Stimulated activated CD4-positive, alpha-beta T cell treated with anti-CD3 and anti-CD28 coated beads, Interleukin-12 subunit alpha, Interleukin-12 subunit beta, amount 100 ng/mL, for 4 hours (primary cell): ENCODE results near the gene RPH3AL.
"Not testable (repeated sequence)": the region's sequence is repeated elsewhere in the genome, so short reads cannot be mapped to it uniquely, and the experiment has no call there.

Experiments
- DNase-seq: peaks from one replicate; pipeline ENCODE4 v3.0.0-alpha.2; 2020

The RPH3AL gene

DNA sequence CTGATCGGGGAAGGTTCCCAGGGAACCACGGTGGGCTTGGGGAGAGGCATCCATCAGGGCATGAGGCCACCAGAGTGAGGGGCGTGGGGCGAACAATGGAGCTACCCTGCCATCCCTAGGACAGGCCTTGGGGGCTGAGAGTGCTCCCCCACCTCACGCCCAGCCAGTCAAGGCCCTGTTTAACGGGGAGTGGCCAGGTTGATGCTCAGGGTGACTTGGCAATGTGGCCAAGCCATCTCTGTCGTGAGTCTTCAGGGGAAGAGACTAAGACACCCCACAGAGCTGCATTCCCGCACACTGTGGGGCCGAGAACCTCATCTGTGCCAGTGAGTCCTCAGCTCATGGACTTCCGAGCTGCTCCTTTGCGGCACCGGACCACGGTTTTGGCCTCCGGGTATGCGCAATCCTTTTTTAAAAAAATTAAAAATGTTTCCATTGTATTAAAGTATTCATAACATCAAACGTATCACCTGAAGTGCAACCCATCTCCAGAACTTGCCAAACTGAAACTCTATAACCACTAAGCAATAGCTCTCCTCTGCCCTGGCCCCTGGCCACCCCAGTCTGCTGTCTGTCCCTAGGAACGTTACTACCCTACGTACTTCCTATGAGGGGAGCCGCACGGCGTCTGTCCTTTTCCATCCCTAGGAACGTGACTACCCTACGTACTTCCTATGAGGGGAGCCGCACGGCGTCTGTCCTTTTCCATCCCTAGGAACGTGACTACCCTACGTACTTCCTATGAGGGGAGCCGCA lies 99.3 kb downstream of the RPH3AL start:
- no peak for DNase-seq

DNA sequence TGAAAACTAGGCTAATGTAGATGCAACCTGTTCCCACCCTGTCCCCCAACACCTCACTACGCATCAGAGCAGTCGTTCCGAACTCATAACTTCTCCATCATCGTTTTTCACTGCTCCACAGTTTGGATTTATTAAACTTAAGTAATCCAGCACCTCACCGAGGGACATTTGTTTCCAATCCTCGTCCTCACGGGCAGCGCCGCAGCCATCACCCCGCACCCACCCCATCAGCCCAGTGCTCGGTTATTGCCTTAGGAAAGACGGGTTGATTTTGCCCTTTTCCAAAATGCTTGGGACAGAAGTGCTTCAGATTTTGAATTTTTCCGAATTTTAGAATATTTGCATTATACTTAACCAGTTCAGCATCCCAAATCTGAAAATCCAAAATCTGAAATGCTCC lies 100.2 kb downstream of the RPH3AL start:
- DNase-seq: no peak

DNA sequence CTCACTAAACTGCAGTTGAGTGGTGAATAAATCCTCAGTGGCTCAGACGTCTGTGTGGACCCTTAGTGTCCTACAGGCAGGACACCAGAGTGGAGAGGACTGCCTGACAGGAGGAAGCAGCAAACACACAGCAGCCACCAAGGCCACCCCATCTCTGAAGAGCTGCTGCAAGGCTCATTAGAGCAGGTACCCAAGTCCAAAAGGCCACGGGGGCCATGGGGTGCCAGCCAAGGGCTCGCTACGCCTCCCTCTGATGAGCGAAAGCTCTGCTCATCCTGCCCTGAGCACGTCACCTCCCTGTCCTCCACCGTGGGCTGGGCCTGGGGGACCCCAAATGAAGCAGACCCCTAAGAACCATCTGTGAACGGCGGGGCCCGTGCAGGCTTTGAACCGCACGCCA lies 101.1 kb downstream of the RPH3AL start:
- DNase-seq: no peak

DNA sequence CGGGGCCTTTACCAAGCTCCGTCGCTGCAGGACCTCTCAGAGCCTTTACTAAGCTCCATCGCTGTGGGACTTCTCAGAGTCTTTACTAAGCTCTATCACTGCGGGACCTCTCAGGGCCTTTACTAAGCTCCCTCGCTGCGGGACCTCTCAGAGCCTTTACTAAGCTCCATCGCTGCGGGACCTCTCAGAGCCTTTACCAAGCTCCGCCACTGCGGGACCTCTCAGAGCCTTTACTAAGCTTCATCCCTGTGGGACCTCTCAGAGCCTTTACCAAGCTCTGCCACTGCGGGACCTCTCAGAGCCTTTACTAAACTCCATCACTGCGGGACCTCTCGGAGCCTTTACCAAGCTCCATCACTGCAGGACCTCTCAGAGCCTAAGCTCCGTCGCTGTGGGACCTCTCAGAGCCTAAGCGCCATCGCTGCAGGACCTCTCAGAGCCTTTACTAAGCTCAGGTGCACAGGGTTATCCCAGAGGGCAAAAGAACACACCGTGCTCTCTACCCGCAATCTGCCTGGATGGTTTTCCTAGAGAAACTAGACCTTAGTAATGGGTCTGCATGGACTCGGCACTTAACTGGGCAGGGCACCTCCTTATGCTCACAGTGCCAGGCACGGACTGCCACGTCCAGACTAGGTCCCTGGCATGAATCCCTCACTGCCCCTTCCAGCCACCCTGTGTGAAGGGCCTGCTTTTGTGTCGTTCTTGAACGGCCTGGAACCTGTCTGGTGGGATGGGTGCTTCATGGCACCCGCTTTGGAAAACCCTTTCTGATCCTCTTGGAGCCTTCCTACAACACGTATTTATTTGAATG lies 101.9 kb downstream of the RPH3AL start:
- no peak for DNase-seq

DNA sequence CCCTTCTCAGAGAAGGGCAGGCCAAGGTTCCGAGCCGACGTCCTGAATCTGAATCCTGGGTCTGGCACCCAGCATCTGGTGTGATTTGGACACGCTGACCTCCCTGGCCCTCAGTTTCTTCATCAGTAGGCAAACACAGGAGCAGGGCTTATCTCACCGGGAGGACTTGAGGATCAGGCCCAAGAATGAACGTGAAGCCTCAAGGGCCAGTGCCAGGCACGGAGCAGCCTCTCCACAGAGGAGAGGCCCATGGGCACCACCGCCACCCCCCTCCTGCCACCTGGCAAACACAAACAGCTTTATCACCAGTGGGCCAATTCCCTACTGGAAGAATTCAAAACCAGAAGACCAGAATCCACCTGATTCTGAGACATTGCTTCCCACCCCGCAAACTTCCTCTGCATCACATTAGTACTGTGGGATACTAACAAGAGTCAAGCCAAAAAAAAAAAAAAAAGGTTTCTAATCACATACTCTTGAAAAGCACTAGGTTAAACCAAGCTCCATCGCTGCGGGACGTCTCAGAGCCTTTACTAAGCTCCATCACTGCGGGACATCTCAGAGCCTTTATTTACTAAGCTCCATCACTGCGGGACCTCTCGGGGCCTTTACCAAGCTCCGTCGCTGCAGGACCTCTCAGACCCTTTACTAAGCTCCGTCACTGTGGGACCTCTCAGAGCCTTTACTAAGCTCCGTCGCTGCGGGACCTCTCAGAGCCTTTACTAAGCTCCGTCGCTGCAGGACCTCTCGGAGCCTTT lies 103.2 kb downstream of the RPH3AL start:
- DNase-seq: no peak

DNA sequence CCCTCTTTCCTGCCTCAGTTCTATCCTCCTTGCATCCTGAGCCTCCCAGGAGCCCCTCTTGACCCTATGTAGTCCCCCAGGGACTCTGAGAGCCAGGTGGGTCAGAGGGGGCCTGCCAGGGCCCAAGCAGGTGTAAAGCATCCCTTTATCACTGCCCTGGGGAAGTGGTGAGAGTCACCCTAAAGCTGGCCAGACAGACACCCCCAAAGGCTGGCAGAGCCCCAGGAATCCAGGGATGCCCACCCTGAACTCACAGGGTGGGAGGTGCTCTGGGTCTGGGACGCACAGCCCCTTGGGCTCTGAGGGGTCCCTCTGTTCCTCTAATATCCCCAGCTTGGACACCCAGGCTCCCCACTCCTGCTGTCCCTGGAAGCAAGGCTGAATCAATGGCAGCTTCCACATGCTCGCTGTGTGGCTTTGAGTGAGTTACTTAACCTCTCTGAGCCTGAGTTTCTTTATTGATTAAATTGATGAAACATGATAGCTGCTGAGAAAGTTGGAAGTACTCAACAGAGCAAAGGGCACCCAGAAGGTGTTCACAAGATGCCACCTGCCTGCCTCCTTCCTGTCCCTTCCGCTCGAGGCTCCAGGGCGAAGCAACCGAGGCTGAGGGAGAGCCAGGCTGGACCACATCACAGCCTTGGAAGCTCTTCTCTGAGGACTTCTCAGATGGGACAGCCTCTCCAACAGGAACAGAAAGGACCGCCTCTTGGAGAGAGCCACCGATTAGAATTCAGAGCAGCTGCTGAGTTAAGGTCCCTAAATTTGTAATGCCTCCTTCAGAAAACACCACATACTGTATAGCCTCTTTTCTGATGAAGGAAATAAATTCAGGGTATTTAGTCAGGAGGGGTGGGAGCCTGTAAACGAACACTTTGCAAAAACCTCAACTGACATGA lies 104.0 kb downstream of the RPH3AL start:
- DNase-seq: no peak

DNA sequence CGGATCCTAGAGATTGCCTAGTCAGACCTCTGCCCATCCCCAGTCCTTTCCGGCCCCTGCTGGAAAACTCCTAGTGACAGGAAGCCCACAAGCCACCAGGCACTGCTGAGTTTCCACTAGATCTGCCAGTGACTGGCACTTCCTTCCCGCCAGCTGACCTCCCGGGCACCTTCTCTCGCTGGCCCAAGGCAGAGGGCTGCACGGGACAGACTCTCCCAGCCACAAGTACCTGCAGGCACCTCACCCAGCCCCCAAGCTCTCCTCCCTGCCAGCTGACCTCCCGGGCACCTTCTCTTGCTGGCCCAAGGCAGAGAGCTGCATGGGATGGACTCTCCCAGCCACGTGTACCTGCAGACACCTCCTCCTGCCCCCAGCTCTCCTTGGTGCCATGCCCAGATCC lies 104.8 kb downstream of the RPH3AL start:
- DNase-seq: no peak

DNA sequence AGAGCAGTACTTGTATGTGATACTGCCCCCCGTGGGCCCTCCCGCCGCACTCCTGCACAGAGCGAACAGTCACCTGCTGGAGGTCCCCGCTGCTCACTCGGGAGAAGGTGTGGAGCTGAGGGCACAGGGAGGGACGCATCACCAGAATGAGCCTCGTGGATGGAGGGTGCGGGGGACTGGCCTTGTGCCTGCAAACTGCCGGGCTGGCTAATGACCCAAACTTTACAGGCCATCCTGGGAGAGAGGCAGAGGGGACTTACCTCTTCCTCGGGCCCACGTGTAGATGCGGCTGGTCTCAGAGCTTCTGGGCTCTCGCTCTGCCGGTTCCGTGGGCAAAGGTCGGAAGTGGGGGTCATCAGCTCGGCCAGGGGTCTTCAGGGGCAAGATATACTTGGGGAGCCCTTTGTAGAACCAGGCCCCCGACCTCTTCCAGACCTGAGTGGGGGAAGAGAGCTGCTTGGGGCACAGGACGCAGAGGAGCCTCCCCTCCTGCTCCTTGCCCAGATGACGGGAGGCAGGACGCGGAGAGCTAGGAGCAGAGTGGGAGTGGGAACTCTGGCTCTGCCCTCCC lies 105.7 kb downstream of the RPH3AL start:
- DNase-seq: no peak

DNA sequence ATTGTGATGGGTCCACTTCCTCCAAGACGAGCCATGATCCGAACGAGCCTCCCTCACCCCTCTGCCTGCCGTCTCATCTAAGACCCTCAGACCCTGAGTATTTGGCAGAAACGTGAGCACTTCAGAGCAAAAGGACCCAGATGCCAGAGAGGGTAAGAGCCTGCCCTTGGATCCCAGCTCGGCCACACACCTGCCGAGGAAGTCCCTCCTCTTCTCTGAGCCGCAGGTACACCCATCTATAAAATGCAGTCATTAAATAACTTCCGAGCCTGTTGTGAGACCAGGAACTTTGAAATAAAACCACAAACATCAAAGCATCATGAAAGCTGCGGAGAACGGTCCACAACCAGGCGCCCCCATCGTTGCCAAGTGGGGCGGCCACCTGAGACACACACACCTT lies 106.4 kb downstream of the RPH3AL start:
- no peak for DNase-seq

DNA sequence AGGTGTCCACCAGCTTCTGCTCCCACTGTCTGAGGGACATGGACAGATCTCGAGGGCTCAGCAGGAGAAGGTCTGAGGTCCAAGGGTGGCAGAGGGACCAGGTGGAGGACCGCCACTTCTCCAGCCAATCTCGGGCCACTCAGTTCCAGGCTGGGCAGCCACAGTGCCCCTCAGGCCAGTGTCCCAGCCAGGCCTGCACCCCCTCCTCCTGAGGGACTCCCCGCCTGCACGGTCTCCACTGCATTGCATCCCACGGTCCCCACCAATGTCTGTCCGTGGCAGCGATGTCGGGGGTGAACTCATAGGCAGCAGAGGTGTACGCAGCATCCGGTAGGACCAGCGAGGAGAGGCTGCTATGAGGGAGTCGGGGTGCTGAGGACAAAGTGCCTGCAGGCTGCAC lies 107.0 kb downstream of the RPH3AL start:
- no peak for DNase-seq

DNA sequence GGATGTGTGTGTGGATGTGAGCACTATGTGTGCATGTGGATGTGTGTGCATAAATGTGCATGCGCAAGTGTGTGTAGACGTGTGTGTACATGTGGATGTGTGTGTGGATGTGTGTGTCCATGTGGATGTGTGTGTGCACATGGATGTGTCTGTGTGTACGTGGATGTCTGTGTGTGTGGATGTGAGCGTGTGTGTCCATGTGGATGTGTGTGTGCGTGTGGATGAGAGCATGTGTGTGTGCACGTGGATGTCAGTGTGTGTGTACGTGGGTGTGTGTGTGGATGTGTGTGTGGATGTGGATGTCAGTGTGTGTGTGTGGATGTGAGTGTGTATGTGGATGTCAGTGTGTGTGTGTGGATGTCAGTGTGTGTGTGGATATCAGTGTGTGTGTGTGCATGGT lies 107.6 kb downstream of the RPH3AL start:
- no peak for DNase-seq

DNA sequence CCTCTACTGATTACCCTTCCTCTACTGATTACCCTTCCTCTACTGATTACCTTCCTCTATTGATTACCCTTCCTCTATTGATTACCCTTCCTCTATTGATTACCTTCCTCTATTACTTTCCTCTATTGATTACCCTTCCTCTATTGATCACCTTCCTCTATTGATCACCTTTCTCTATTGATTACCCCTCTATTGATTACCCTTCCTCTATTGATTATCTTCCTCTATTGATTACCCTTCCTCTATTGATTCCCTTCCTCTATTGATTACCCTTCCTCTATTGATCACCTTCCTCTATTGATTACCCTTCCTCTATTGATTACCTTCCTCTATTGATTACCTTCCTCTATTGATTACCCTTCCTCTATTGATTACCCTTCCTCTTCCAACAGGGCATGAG lies 108.7 kb downstream of the RPH3AL start:
- not testable (repeated sequence) for DNase-seq

DNA sequence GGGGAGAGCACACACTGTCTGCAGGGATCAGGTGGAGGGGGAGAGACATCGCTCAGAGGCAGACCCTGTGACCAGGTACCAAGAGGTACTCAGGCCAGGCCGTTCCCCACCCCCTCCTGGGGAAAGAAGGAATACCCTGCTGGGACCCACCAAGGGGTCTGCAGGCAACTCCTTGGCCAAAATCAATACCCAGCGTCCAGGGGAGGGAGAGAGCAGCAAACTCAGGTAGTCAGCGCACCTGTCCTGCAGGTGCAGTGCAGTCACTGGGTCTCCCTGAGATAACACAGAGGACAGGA lies 113.7 kb downstream of the RPH3AL start:
- DNase-seq: no peak

DNA sequence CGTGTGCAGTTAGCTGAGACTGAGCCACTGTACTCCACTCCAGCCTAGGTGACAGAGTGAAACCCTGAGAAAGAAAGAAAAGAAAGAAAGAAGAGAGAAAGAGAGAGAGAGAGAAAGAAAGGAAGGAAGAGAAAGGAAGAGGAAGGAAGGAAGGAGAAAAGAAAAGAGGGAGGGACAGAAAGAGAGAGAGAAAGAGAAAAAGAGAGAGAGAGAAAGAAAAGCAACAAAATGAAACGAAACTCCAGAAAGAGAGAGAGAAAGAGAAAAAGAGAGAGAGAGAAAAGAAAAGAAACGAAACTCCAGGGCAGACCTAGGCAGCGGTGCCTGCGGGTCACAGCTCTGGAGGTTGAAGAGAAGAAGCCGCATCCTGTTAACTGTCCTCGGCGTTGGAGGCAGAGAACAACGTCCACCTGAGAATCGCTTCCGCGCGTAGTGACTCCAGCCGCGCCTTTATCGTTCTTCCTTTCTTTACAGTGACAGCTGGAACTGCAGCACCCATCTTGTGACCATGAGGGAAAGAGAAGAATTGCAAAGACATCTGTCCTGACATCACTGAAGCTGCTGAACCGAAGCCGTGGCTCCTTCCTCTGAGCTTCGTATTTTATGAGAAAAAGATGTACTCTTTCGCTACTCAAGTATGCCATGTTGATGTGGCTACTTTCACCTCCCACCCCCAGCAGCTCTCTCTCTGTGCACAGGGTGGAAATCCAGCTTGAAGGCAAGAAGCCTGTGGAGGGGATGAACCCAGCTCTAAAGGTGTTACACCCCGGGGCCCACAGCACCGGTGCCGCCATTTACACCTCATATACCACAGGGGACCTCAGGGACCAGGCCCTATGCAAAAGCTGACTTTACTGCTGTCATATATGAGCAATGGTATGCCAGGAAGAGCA lies 114.3 kb downstream of the RPH3AL start:
- DNase-seq: no peak

DNA sequence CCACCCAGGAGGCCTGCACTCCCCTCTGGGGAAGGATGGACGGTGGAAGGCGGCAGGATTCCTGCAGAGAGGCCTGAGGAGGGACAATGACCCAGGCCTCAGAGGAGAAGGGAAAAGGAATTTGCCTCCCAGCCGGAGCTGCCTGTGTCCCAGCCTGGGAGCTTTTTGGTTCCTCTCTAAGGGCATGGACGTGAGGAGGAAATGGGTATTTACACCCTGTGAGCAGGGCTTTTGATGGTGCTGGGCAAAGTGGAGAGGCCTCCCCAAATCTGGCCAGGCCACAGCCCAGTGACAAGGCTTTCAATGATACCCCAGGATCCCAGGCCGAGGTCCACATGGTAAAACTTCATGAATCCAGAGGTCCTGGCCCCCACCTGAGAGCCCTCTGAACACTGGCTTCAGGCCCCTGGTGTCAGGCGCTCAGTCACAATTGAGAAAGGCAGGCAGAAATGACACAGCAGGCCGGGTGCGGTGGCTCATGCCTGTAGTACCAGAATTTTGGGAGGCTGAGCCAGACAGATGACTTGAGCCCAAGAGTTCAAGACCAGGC lies 115.1 kb downstream of the RPH3AL start:
- DNase-seq: no peak

DNA sequence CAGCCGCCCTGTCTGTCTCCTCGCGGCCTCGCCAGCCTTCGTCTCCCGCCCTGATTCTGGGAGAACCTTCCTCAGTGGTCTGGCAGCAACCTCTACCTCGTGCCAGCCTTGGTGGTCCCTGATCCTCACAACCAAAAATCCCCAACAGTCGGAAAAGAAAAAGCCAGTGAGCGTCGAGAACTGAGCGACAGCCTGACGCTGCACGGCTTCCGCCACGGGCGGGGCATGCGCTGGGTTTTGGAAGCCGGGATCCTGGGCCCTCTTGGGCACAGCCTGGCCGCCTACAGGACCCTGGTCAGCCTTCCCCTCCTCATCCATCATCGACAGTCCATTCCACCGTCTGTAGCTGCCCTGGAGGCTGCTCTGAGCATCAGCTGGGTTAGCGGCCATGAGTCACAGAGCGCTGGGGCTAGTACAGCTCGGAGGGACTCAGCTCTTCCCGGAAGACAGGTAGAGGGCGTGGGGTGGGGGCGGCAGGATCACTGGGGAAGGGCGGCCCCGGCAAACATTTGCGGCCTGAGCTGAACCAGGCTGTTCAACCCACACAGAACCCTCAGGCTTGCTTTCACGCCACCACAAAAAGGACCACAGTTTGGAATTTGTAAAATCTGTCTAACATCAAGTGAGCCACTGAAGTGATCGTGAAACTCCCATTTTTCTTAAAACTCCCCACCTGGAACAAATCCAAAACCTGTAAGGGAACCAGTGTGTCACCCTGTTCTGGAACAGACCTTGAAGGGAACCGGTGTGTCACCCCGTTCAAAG lies 115.8 kb downstream of the RPH3AL start:
- no peak for DNase-seq

DNA sequence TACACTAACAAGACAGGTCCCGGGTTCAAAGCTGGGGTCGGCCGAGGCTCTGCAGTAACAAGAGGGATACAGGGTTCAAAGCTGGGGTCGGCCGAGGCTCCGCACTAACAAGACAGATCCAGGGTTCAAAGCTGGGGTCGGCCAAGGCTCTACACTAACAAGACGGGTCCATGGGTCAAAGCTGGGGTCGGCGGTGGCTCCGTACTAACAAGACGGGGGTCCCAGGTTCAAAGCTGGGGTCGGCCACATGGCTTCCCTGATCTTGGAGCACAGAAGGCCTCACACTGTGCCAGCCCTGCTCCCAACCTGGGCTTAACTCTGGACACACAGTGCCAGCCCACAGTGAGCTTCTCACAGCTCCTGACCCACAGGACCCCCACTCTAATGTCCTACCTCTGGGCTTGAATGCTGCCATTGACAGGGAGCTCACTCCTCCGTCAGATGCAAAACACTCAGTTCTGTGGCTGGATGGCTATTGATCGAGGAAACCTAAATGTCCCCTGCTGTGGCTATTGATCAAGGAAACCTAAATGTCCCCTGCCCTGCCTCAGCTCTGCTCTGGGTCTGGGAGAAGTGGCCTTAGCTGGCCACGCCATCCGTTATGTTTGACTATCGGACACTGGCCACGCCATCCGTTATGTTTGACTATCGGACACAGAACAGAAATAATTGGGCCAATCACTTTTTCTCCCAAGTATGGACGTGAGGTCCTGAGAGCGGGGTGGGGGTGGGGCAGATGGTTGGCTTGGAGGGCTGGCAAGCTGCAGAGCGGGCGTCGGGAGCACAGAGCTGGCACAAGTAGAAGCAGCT lies 116.6 kb downstream of the RPH3AL start:
- no peak for DNase-seq

DNA sequence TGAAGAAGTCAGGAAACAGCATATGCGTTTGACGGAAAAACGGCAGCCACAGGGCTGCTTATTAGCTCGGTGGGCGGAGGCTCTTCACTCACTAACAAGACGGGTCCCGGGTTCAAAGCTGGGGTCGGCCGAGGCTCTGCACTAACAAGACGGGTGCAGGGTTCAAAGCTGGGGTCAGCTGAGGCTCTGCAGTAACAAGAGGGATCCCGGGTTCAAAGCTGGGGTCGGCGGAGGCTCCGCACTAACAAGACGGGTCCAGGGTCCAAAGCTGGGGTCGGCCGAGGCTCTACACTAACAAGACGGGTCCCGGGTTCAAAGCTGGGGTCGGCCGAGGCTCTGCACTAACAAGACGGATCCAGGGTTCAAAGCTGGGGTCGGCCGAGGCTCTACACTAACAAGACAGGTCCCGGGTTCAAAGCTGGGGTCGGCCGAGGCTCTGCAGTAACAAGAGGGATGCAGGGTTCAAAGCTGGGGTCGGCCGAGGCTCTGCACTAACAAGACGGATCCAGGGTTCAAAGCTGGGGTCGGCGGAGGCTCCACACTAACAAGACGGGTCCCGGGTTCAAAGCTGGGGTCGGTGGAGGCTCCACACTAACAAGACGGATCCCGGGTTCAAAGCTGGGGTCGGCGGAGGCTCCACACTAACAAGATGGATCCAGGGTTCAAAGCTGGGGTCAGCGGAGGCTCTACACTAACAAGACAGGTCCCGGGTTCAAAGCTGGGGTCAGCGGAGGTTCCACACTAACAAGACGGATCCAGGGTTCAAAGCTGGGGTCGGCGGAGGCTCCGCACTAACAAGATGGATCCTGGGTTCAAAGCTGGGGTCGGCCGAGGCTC lies 117.4 kb downstream of the RPH3AL start:
- not testable (repeated sequence) for DNase-seq
